Stimulated activated CD4-positive, alpha-beta T cell treated with anti-CD3 and anti-CD28 coated beads, Interleukin-1b, Interleukin-23, amount 100 ng/mL, for 1 hour (primary cell): ENCODE measurements around the gene METTL8.
"Not testable (repeated sequence)": the region's sequence is repeated elsewhere in the genome, so short reads cannot be mapped to it uniquely, and the experiment has no call there.

ENCODE experiments used
- DNase-seq, 2 donors: peaks; one replicate each; pipeline ENCODE4 v3.0.0-alpha.2; 2020; ENCODE audit warnings: low read depth in 2 of 2

Gene METTL8

GRCh38 chr2:171401947-171402346, 31.8 kb downstream of the METTL8 start:
- DNase-seq, result no peak

DNA sequence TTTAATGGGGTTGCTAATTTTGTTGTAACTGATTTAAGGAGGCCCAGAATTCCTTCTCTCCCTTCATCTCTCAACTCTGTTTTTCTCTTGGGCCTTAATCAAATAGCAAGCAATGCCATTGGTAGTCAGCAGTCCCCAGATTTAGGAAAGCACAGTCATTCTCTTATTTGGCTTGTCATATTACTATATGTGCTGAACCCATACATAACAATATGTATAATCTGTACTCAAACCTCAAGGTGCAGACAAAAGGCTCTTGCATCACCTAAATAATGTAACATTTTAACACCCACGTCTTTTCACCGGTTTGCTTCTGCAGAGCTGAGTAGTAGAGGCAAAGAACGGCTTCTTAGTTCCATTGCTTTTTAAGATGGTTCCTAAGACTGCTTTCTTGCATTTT, 33.4 kb downstream of the METTL8 start:
- DNase-seq, result no peak

GRCh38 chr2:171399292-171399691, 34.5 kb downstream of the METTL8 start:
- DNase-seq, result no peak

GRCh38 chr2:171394164-171394740, 39.5 kb downstream of the METTL8 start:
- DNase-seq, result no peak

DNA sequence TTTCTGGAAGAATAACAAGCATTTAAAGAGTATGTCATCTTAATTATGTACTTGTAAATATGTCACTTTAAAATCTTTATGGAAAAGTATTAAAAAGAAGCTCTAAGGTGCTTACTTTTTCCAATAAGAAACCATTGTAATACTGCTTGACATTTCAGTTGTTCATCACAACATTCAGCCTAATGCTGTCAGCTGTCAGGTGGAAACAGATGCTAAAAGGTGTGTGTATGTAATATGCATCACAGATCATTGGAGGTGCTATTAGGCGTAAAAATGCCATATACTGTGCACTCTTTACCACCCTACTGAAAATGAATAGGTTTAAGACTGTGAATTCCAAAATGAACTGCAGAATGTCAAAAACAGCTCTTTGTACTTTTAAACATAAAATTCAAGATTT, 40.3 kb downstream of the METTL8 start:
- DNase-seq, result no peak

- no peak for DNase-seq
Observed at GRCh38 chr2:171391532-171391931, 42.3 kb downstream of the METTL8 start.

- DNase-seq, result no peak
Observed at GRCh38 chr2:171390941-171391516, 42.8 kb downstream of the METTL8 start.

DNA sequence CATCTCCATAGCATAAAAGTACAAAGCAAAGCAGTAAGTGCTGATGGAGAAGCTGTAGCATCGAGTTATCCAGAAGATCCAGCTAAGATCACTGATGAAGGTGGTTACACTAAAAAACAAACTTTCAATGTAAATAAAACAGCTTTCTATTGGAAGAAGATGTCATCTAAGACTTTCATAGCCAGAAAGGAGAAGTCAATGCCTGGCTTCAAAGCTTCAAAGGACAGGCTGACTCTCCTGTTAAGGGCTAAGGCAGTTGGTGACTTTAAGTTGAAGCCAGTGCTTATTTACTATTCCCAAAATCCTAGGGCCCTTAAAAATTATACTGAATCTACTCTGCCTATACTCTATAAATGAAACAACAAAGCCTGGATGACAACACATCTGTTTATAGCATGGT, 44.0 kb downstream of the METTL8 start:
- DNase-seq, result no peak

DNA sequence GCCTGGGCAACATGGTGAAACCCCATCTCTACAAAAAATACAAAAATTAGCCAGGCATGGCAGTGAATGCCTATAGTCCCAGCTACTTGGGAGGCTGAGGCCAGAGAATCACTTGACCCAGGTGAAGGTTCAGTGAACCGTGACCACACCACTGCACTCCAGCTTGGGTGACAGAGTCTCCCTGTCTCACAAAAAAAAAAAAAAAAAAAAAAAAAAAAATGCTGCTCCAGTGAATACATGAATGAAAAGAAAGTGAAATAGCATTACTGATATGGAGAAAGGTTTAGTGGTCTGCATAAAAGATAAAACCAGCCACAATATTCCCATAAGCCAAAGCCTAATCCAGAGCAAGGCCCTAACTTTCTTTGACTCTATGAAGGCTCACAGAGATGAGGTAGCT, 44.5 kb downstream of the METTL8 start:
- DNase-seq, result no peak

DNA sequence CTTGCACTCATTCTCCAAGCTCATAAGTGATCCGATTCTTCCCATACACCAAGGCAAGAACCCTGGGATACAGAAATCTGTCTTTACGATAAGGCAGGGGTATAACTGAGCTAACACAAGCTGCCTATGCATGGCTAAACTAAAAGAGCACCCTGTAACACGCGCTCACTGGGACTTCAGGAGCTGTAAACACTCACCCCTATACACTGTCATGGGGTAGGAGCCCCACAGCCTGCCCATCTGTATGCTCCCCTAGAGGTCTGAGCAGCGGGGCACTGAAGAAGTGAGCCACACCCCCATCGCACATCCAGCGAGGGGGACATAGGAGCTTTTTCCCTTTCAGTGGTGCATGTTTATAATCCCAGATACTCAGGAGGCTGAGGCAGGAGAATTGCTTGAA, 46.7 kb downstream of the METTL8 start:
- no peak for DNase-seq

GRCh38 chr2:171386627-171387026, 47.2 kb downstream of the METTL8 start:
- no peak for DNase-seq

DNA sequence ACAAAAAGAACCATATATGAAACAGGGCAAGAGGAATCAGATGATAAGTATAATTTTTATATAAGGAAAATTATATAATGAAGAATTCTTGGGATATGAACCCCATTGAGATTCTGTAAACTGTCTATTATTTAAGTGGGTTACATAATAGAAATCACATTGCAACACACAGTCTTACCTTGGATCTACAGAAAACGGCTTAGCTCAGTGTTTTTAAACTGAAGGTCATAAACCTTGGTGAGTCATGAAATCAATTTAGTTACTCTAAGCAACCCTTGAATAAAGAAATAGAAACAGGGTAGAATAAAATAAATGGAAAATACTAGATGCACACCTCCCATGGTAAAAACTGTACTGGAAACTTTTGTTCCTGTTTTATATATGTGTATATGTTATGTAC, 50.7 kb downstream of the METTL8 start:
- DNase-seq, result no peak

GRCh38 chr2:171382175-171382574, 51.6 kb downstream of the METTL8 start:
- not testable (repeated sequence) for DNase-seq

GRCh38 chr2:171377852-171378251, 55.9 kb downstream of the METTL8 start:
- not testable (repeated sequence) for DNase-seq

GRCh38 chr2:171367692-171368091, 66.1 kb downstream of the METTL8 start:
- no peak for DNase-seq

- no peak for DNase-seq
Observed at GRCh38 chr2:171365778-171366177, 68.0 kb downstream of the METTL8 start.

DNA sequence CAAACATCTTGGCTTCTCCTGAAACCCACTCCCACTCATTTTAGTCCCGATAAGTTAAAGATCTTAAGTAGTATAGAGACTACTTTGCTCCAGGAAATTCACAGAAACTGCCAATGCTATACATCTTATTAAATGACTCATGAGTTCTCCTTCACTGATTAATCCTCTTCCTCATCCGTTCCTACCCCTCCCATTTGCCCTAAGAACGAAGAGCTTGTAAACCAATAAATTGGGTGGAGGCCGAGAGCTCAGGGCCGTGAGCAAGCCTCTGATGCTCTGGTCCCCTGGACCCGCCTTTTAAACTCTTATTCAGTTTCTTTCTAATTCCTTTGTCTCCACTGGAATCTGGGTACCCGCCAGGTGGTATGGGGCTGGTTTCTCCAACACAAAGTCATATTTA, 68.6 kb downstream of the METTL8 start:
- no peak for DNase-seq

DNA sequence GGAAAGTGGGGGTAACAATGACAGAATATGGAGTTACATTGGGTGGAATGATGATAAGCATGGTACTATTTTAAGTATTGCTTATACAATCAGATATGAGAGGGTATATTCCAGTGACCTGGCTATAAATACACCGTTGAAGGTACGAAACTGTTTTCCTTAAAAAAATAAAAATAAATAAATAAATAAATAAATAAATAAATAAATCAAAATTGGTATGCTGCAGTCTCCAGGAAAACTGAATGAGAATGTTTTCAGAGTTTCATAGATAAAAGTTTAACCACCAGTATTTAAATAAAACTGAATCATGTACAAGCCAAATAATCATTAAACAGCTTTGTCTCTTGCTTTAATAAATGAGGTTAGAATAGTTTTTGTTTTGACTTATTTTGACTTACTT, 71.4 kb downstream of the METTL8 start:
- DNase-seq, result no peak

DNA sequence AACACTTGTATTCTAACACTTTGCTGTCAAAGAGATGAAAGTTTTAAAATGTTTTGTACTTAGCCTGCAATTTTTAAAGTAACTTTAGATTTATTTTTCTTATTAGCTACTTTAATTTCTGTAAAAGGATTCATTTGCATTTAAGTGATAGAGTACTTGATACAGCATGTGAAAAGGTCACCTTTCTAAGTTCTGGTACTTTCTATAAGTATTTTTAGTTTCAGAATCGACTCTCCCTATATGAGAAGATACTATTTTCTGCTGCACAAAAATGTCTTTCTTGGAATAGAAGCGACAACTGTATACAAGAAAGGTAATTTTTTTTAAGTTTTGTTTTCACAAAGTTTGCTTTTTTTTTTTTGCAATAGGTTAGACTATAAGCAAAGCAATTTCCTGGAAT, 72.9 kb downstream of the METTL8 start:
- no peak for DNase-seq

DNA sequence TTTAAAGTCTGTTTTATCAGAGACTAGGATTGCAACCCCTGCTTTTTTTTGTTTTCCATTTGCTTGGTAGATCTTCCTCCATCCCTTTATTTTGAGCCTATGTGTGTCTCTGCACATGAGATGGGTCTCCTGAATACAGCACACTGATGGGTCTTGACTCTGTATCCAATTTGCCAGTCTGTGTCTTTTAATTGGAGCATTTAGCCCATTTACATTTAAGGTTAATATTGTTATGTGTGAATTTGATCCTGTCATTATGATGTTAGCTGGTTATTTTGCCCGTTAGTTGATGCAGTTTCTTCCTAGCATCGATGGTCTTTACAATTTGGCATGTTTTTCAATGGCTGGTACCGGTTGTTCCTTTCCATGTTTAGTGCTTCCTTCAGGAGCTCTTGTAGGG, 80.0 kb downstream of the METTL8 start:
- not testable (repeated sequence) for DNase-seq

- no peak for DNase-seq
Observed at GRCh38 chr2:171348056-171348455, 85.7 kb downstream of the METTL8 start.

DNA sequence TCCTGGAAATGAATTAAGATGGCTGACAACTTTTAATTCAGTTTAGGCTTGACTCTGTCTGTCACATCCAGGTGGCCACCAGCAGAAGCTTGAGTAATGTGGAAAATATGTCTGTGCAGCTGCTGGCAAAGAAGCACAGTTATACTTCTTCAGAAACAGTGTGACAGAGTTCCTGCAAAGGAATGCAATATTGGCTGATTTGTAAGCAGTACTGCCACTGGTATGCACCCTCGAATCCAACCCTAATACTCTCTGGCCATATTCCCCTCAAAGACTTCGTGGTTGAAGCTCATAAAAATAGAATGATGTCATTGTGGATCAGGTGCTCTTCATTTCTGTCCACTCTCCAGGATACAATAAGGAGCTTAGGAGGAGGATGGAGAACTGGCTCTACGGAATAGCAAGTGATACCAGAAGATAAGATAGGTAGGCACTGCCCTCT, 86.2 kb downstream of the METTL8 start:
- no peak for DNase-seq

- DNase-seq, result no peak
Observed at GRCh38 chr2:171346723-171347557, 86.8 kb downstream of the METTL8 start.
